ENCODE measurements around the gene ADAM22. TPM values are rescaled to one million over a fixed set of nuclear protein-coding genes. Genes with fewer than 3 reads are reported as not detected.

ADAM22 gene
- total and polyA plus RNA-seq, 7 donors: under 0.01 to 3.5 (median 1.4) TPM

GRCh38 chr7:88015309-88015708 lies 81.3 kb downstream of the ADAM22 start:
- DNase-seq: no peak
- Histone ChIP-seq H3K4me1 (no peaks in the 10 kb centered on the region), H3K4me3 (no peak overlapping the region), H3K27ac (no peak overlapping the region), H3K36me3 (no peaks in the 10 kb centered on the region), H3K27me3 (no peaks in the 10 kb centered on the region), H3K9me3 (no peaks in the 10 kb centered on the region)
- WGBS, 2 donors: 85 to 89% methylated on average over 1 of the region's 1 CpG
- no peak for TF ChIP-seq POLR2A (IDR thresholded peaks at IDR 0.05)
- TF ChIP-seq EP300 (IDR thresholded peaks at IDR 0.05): no peak
- TF ChIP-seq POLR2AphosphoS5 (IDR thresholded peaks at IDR 0.05): no peak
- no peak for TF ChIP-seq CTCF (IDR thresholded peaks at IDR 0.05)
- intact Hi-C loops (cut with DNase I): no loop called here

GRCh38 chr7:88018501-88018900 lies 84.5 kb downstream of the ADAM22 start:
- H3K4me3 ChIP-seq: no peak overlapping the region
- no peaks in the 10 kb centered on the region for H3K4me1 ChIP-seq
- intact Hi-C loops (cut with DNase I): no loop called here
- H3K27me3 ChIP-seq: no peaks in the 10 kb centered on the region
- no peak for TF ChIP-seq CTCF (IDR thresholded peaks at IDR 0.05)
- no peak for TF ChIP-seq POLR2AphosphoS5 (IDR thresholded peaks at IDR 0.05)
- TF ChIP-seq EP300 (IDR thresholded peaks at IDR 0.05): no peak
- no peak for TF ChIP-seq POLR2A (IDR thresholded peaks at IDR 0.05)
- DNase-seq: no peak
- H3K36me3 ChIP-seq: no peaks in the 10 kb centered on the region
- H3K9me3 ChIP-seq: no peaks in the 10 kb centered on the region
- no peak overlapping the region for H3K27ac ChIP-seq
- WGBS, 2 donors: 95 to 97% methylated on average over 1 of the region's 1 CpG

- TF ChIP-seq POLR2A (IDR thresholded peaks at IDR 0.05): no peak
- no peak for TF ChIP-seq POLR2AphosphoS5 (IDR thresholded peaks at IDR 0.05)
- TF ChIP-seq CTCF (IDR thresholded peaks at IDR 0.05): no peak
- no peak for TF ChIP-seq EP300 (IDR thresholded peaks at IDR 0.05)
- Histone ChIP-seq H3K9me3 (no peaks in the 10 kb centered on the region), H3K27ac (no peak overlapping the region), H3K27me3 (no peaks in the 10 kb centered on the region), H3K4me3 (no peak overlapping the region), H3K36me3 (no peaks in the 10 kb centered on the region), H3K4me1 (no peaks in the 10 kb centered on the region)
- WGBS, 2 donors: 87 to 94% methylated on average over 2 of the region's 2 CpGs
- no peak for DNase-seq
- intact Hi-C loops (cut with DNase I): no loop called here
Observed at GRCh38 chr7:88020953-88021665, 87.1 kb downstream of the ADAM22 start.

- Histone ChIP-seq H3K27ac (no peak overlapping the region), H3K4me3 (no peak overlapping the region), H3K36me3 (no peaks in the 10 kb centered on the region), H3K4me1 (no peaks in the 10 kb centered on the region), H3K9me3 (peaks cover 4 to 15% (median 7%) of the 10 kb centered on the region in 4 donors), H3K27me3 (no peaks in the 10 kb centered on the region)
- 92 to 94% methylated on average over 2 of the region's 2 CpGs for WGBS, 2 donors
- DNase-seq: no peak
- intact Hi-C loops (cut with DNase I): no loop called here
- TF ChIP-seq CTCF (IDR thresholded peaks at IDR 0.05): no peak
- no peak for TF ChIP-seq POLR2AphosphoS5 (IDR thresholded peaks at IDR 0.05)
- no peak for TF ChIP-seq POLR2A (IDR thresholded peaks at IDR 0.05)
- no peak for TF ChIP-seq EP300 (IDR thresholded peaks at IDR 0.05)
Observed at GRCh38 chr7:88027724-88028123, 93.7 kb downstream of the ADAM22 start.
